Esophagus squamous epithelium (tissue), 5 donors: Measurements from ENCODE around the gene MPI. TPM values are rescaled to one million over a fixed set of nuclear protein-coding genes. Genes with fewer than 3 reads are reported as not detected.
A peak's percentile ranks its signal among the peaks of the same experiment; 100 is the strongest.

ENCODE experiments used
- DNase-seq: peaks from one replicate; lab custom pipeline; 2025; lab: John Stamatoyannopoulos, UW
- H3K27ac ChIP-seq, 4 donors: fragments of 200-600 bp; sonication (generic); one replicate each; pipeline ENCODE4 v1.5.1; 2016 to 2019; ENCODE audit warnings: mild to moderate bottlenecking in 1 of 4
- H3K27me3 ChIP-seq, 4 donors: fragments of 200-600 bp; sonication (generic); 1 replicate in 3 of 4; 2 replicates in 1 of 4; pipeline versions ENCODE4 v1.5.1 to v1.6.0; 2017 to 2021; ENCODE audit warnings: antibody characterized with exemption in 1 of 4
- H3K36me3 ChIP-seq, 3 donors: fragments of 200-600 bp; sonication (generic); one replicate each; pipeline ENCODE4 v1.5.1; 2016 to 2019
- H3K4me1 ChIP-seq, 3 donors: fragments of 200-600 bp; sonication (generic); one replicate each; pipeline ENCODE4 v1.5.1; 2017 to 2019
- H3K4me3 ChIP-seq, 4 donors: fragments of 200-600 bp; sonication (generic); 1 replicate in 3 of 4; 2 replicates in 1 of 4; pipeline ENCODE4 v1.5.1; 2016 to 2019; ENCODE audit warnings: mild to moderate bottlenecking in 2 of 4, moderate library complexity in 1 of 4
- H3K9me3 ChIP-seq, 3 donors: fragments of 200-600 bp; sonication (generic); one replicate each; pipeline ENCODE4 v1.5.1; 2016 to 2019
- CTCF ChIP-seq, 6 experiments: fragments of 450-650 bp in 4 of 6; fragments of 200-600 bp in 2 of 6; sonication (generic) in 2 of 6; IDR thresholded peaks; one replicate each; pipeline ENCODE4 v1.5.1; 2016 to 2019; ENCODE audit warnings: antibody characterized with exemption in 6 of 6, mild to moderate bottlenecking in 4 of 6, moderate library complexity in 4 of 6
- POLR2A ChIP-seq, 4 donors: fragments of 450-650 bp; IDR thresholded peaks; one replicate each; pipeline ENCODE4 v1.6.1; 2017; ENCODE audit warnings: antibody characterized with exemption in 4 of 4, mild to moderate bottlenecking in 4 of 4, moderate library complexity in 3 of 4
- WGBS, 2 donors: methylation state at CpG; one replicate each; pipeline ENCODE4 v1.1.5; 2018; 5-methylcytosine and 5-hydroxymethylcytosine counted together
- intact Hi-C: fragments of 100-400 bp; cut with DNase I; formaldehyde crosslinking; loops from one replicate; pipeline ENCODE4 v1.15.0; 2022
- total RNA-seq, 4 donors: library from RNA; depleted of rRNA; stranded (reverse); fragments of >200 nt; gene quantifications; one replicate each; pipeline ENCODE4 v1.1.0, GENCODE V29; 2016
- donor health status: DM: yes; HTN: yes; CAD: no.

Gene MPI
- total RNA-seq, 4 donors from 2014 or later, result 26.5 to 51.9 (median 47.9) TPM

- Histone ChIP-seq H3K36me3 (peaks cover 0 to under 1% (median 0%) of the 10 kb centered on the region in 3 donors), H3K27me3 (no peaks in the 10 kb centered on the region), H3K4me1 (peaks cover 32 to 54% (median 48%) of the 10 kb centered on the region in 3 donors), H3K4me3 (peak within 1 kb of the TSS; percentile 59 to 98 (median 75)), H3K9me3 (no peaks in the 10 kb centered on the region), H3K27ac (peak within 1 kb of the TSS; percentile 94 to 98 (median 96))
- intact Hi-C loops, result no loop called here
- no peak for TF ChIP-seq CTCF (IDR thresholded peaks at IDR 0.05)
- TF ChIP-seq POLR2A (IDR thresholded peaks at IDR 0.05), result peak in 3 of 4 donors; percentile 53 to 85 (median 72)
- DNase-seq, result peak; percentile 75
- WGBS, 2 donors, result 0 to 4% methylated on average over 1 to 5 of the region's 52 CpGs
Observed at GRCh38 chr15:74873036-74873755, 16.6 kb upstream of the MPI start, which contains the start of gene SCAMP2. TSS of gene SCAMP2 (minus strand) at chr15:74873365. CDS start at chr15:74873255, 110 bp downstream.

- no peak for DNase-seq
- Histone ChIP-seq H3K4me1 (peaks cover 26 to 47% (median 41%) of the 10 kb centered on the region in 3 donors), H3K9me3 (no peaks in the 10 kb centered on the region), H3K4me3 (peak overlapping the region; percentile 59 to 98 (median 75)), H3K27me3 (no peaks in the 10 kb centered on the region), H3K27ac (peak overlapping the region; percentile 94 to 98 (median 96)), H3K36me3 (no peaks in the 10 kb centered on the region)
- intact Hi-C loops, result no loop called here
- TF ChIP-seq CTCF (IDR thresholded peaks at IDR 0.05) (no peak), POLR2A (IDR thresholded peaks at IDR 0.05) (no peak)
- 24 to 32% methylated on average over 7 to 9 of the region's 16 CpGs for WGBS, 2 donors
Observed at GRCh38 chr15:74873756-74874424, 16.0 kb upstream of the MPI start.

- WGBS, 2 donors, result 73 to 75% methylated on average over 4 of the region's 4 CpGs
- Histone ChIP-seq H3K9me3 (no peaks in the 10 kb centered on the region), H3K27me3 (no peaks in the 10 kb centered on the region), H3K27ac (no peak overlapping the region), H3K4me3 (no peak overlapping the region), H3K4me1 (peaks cover 0 to 8% (median 5%) of the 10 kb centered on the region in 3 donors), H3K36me3 (no peaks in the 10 kb centered on the region)
- DNase-seq, result no peak
- intact Hi-C loops, result no loop called here
- no peak for TF ChIP-seq CTCF (IDR thresholded peaks at IDR 0.05)
- no peak for TF ChIP-seq POLR2A (IDR thresholded peaks at IDR 0.05)
Observed at GRCh38 chr15:74878273-74878672, 11.6 kb upstream of the MPI start.

- 93% methylated on average over 3 to 6 of the region's 6 CpGs for WGBS, 2 donors
- intact Hi-C loops, result no loop called here
- Histone ChIP-seq H3K27me3 (no peaks in the 10 kb centered on the region), H3K9me3 (no peaks in the 10 kb centered on the region), H3K27ac (no peak overlapping the region), H3K4me1 (peaks cover 0 to 5% (median 0%) of the 10 kb centered on the region in 3 donors), H3K36me3 (no peaks in the 10 kb centered on the region), H3K4me3 (no peak overlapping the region)
- no peak for DNase-seq
- no peak for TF ChIP-seq CTCF (IDR thresholded peaks at IDR 0.05)
Observed at GRCh38 chr15:74882528-74882927, 7.3 kb upstream of the MPI start.
